Astrocyte of the spinal cord (primary cell): ENCODE results near the gene LRRC37A2.
"Not testable (repeated sequence)": the region's sequence is repeated elsewhere in the genome, so short reads cannot be mapped to it uniquely, and the experiment has no call there.

Experiments used
- DNase-seq: peaks from one replicate; pipeline ENCODE4 v3.0.0; 2011; ENCODE audit warnings: low read depth, low spot score
- H3K4me3 ChIP-seq: 2 replicates; pipeline ENCODE4 v1.5.1; 2011; ENCODE audit warnings: low read depth, mild to moderate bottlenecking, low read length, moderate library complexity
- in situ Hi-C: cut with HindIII; loops from 2 replicates; pipeline ENCODE4 v1.10.0; 2017; ENCODE audit warnings: low sequenced_read_pairs

Gene LRRC37A2

GRCh38 chr17:46580082-46580481 is 67.8 kb downstream of the LRRC37A2 start:
- in situ Hi-C loops, DNase-seq, H3K4me3 ChIP-seq: not testable (repeated sequence)

- DNase-seq, in situ Hi-C loops, H3K4me3 ChIP-seq: not testable (repeated sequence)
These were observed 73.2 kb downstream of the LRRC37A2 start for GRCh38 chr17:46585444-46585843.

DNA sequence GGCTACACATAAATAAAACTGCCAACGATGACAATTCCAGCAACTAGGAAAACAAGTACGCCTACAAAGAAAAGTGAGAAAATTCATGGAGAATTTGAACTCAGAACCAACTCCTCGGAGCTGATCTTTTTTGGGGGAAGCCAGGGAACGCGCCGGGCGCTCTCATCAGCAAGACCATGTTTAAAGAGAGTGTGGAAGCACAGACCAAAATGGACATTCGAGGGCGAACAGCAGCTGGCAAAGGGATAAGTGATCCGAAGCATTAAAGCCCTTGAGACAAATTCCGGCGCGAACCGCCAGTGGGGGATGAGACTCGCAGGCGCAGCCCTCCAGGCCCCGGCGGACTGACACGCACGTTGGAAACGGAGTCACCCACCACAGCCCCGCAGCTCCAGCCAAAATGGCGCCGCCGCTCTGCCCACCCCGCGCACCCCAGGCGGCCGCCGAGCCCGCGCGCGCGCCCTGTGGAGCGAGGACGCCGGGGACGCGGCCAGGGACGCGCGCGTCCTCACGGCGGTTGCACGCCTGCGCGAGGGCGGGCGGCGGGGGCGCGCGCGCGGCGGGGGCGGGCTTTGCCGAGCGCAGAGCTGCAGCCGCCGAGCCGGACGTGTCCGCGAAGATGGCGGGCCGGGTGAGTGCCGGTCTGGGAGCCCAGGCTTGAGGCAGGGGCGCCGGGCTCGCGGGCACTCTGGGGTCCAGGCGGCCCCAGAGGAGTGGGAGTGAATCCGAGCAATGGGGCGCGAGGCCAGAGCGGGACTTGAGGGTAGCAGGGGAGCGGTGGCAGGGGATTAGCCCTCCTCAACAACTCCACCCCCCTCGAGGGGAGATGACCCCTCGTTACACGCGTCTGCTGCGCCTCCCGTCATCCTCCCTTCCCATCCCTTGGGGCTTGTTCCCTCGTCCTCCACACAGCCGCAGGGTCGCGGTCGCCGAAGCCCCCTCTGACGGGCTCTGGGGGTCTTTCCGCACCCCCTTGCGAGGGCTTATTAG is 78.2 kb downstream of the LRRC37A2 start, which contains the start of gene NSF:
TSS of gene NSF (plus strand) at position 513 of the 990 bp plus-strand sequence. CDS start at position 620, 107 bp downstream.
- in situ Hi-C loops, H3K4me3 ChIP-seq, DNase-seq: not testable (repeated sequence)

- in situ Hi-C loops, H3K4me3 ChIP-seq, DNase-seq: not testable (repeated sequence)
These were observed 79.1 kb downstream of the LRRC37A2 start for GRCh38 chr17:46591332-46591731.

DNA sequence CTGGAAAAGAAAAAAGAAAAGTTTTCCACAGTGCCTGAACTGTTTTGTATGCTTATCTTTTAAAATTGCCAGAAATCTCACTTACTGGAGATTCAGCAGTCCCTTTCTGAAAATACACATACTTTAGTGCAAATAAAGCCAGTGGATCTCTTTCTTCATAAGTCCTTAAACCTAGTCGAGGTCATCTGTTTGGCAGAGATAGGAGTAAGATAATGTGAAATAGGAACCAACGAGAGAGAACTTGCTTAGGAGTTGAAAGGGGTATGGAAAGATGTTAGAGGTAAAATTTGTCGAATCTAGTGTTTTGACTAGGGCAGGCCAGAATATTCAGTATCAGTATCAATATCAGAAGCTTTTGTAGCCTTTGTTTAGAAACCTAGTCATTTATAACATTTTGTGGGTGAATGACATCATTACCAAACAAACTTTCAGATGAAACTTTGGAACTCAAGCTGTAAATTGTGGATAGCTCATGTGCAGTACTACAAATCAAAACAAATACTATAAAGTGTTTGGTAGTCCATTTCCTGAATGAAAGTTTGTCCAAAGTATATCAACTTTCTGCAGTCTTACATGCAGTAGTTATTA is 86.2 kb downstream of the LRRC37A2 start:
- H3K4me3 ChIP-seq, in situ Hi-C loops, DNase-seq: not testable (repeated sequence)

DNA sequence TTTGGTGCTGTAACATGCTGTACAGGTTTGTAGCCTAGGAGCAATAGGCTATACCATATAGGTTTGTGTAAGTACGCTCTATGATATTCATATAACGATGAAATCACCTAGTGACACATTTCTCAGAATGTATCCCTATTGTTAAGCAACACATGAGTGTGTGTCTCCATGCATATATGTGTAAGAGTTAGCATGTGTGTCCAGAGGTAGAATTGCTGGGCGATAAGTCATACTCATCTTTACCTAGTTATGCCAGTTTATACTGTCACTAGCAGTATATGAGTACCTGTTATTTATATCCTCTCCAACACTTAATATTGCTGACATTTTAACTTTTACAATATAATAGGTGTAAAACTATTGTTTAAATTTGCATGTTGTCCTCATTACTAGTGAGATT is 88.5 kb downstream of the LRRC37A2 start:
- in situ Hi-C loops, DNase-seq, H3K4me3 ChIP-seq: not testable (repeated sequence)

DNA sequence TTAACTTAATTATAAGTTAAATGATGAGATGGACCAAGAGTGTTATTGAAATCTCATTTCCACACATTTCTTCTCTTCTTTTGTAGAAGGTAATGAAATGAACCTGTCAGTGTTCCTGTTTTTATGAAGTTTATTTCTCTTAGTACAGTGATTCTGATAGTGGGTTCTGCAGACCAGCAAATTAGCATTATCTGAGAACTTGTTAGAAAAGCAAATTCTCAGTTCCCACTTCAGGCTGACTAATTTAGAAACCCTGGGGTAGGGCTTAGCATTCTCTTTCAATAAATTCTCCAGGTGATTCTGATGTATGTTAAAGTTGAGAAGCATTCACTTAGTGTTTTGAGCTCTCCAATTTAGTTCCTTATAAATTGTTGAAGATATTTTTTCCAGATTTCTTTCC is 90.9 kb downstream of the LRRC37A2 start:
- in situ Hi-C loops, H3K4me3 ChIP-seq, DNase-seq: not testable (repeated sequence)
